Suprapubic skin (tissue), 3 donors: ENCODE results near the gene TBC1D5.

Source experiments
- CTCF ChIP-seq, 2 donors: fragments of 200-600 bp in 1 of 2; fragments of 450-650 bp in 1 of 2; sonication (generic) in 1 of 2; IDR thresholded peaks; one replicate each; pipeline ENCODE4 v1.5.1; 2016 to 2019; ENCODE audit warnings: antibody characterized with exemption in 2 of 2, mild to moderate bottlenecking in 1 of 2, moderate library complexity in 1 of 2
- POLR2A ChIP-seq, 2 donors: fragments of 450-650 bp; IDR thresholded peaks; one replicate each; pipeline ENCODE4 v1.6.1; 2017; ENCODE audit warnings: antibody characterized with exemption in 2 of 2, mild to moderate bottlenecking in 2 of 2, moderate library complexity in 2 of 2

DNA sequence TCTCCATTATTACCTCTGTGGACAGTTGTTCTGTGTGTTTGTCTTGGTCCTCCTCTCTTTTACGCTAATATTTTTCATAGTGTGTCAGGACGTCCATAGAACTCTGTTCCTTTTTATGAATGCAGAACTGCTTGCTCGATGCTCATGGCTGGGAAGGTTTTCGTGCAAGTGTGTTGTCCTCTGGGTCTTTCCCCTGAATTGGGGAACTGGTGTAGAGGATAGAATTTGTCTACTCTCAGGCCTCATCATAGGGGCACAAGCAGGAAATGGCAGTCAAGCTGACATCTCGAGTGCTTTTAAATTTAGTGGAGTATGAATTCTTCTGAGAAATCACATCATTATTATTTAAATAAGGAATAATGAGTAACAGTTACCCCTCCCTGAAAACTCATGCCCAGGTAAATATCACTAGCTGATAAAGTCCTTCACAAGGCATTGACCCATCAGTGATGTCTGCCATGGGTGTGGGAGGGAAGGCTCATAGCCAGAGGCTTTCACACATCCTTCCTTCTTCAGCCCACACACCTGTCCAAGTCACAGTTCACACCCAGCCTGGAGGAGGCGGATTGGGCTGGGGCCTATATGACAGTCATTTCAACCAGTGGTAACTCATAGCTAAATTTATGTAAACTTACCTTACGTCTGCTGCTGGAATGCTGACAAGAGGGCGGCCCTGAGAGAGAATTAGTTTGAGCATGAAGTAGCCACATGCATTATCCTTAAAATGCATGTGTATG is 631.6 kb downstream of the TBC1D5 start:
- TF ChIP-seq CTCF (IDR thresholded peaks at IDR 0.05), result no peak
- no peak for TF ChIP-seq POLR2A (IDR thresholded peaks at IDR 0.05)
